ENCODE data around the gene MAD2L1BP. TPM values are rescaled to one million over a fixed set of nuclear protein-coding genes. Genes with fewer than 3 reads are reported as not detected.
"Not testable (repeated sequence)": the region's sequence is repeated elsewhere in the genome, so short reads cannot be mapped to it uniquely, and the experiment has no call there.

Gene MAD2L1BP
- total RNA-seq = 10 to 100 TPM; 32.2 to 72.0 (median 58.0) TPM

- Histone ChIP-seq H3K27ac (peak within 1 kb of the TSS; percentile 84 to 89 (median 86)), H3K9me3 (no peaks in the 10 kb centered on the region), H3K4me3 (peak within 1 kb of the TSS; percentile 71 to 84 (median 72)), H3K36me3 (peaks cover 0 to 30% (median 0%) of the 10 kb centered on the region in 3 donors), H3K27me3 (no peaks in the 10 kb centered on the region), H3K4me1 (peaks cover 0 to 52% (median 17%) of the 10 kb centered on the region in 4 donors)
- peak; percentile 85 to 93 (median 91) for DNase-seq
- no peak for TF ChIP-seq CTCF (IDR thresholded peaks at IDR 0.05)
- peak; percentile 67 to 78 for TF ChIP-seq POLR2A (IDR thresholded peaks at IDR 0.05)
These were observed at the start of gene MAD2L1BP for GRCh38 chr6:43635387-43636307. TSS of gene MAD2L1BP (plus strand) at chr6:43635840. CDS start at chr6:43635876, 36 bp downstream.

- TF ChIP-seq POLR2A (IDR thresholded peaks at IDR 0.05) (no peak), CTCF (IDR thresholded peaks at IDR 0.05) (no peak)
- no peak for DNase-seq
- Histone ChIP-seq H3K27me3 (no peaks in the 10 kb centered on the region), H3K27ac (no peak overlapping the region), H3K36me3 (peaks cover 0 to 59% (median 0%) of the 10 kb centered on the region in 3 donors), H3K4me3 (no peak overlapping the region), H3K9me3 (no peaks in the 10 kb centered on the region), H3K4me1 (no peaks in the 10 kb centered on the region)
These were observed 47.4 kb upstream of the MAD2L1BP start for GRCh38 chr6:43588194-43588593.

- H3K36me3 ChIP-seq = peaks cover 0 to 45% (median 0%) of the 10 kb centered on the region in 3 donors
- H3K27ac ChIP-seq, DNase-seq, H3K27me3 ChIP-seq, H3K4me3 ChIP-seq, H3K9me3 ChIP-seq, H3K4me1 ChIP-seq: not testable (repeated sequence)
These were observed 46.1 kb upstream of the MAD2L1BP start for GRCh38 chr6:43589564-43589963.

- H3K27me3 ChIP-seq = no peaks in the 10 kb centered on the region
- no peak for DNase-seq
- H3K36me3 ChIP-seq = peaks cover 0 to 24% (median 0%) of the 10 kb centered on the region in 3 donors
- H3K27ac ChIP-seq = no peak overlapping the region
- TF ChIP-seq POLR2A (IDR thresholded peaks at IDR 0.05) (no peak), CTCF (IDR thresholded peaks at IDR 0.05) (no peak)
- no peak overlapping the region for H3K4me3 ChIP-seq
- H3K9me3 ChIP-seq = no peaks in the 10 kb centered on the region
- no peaks in the 10 kb centered on the region for H3K4me1 ChIP-seq
These were observed 41.7 kb upstream of the MAD2L1BP start for GRCh38 chr6:43593938-43594337.

GRCh38 chr6:43600595-43600994 lies 35.0 kb upstream of the MAD2L1BP start:
- DNase-seq = no peak

More at GRCh38 chr6:43600595-43600994, 35.0 kb upstream of the MAD2L1BP start:
- H3K4me3 ChIP-seq = no peak overlapping the region
- no peaks in the 10 kb centered on the region for H3K27me3 ChIP-seq
- peaks cover 0 to 51% (median 0%) of the 10 kb centered on the region in 3 donors for H3K36me3 ChIP-seq
- H3K27ac ChIP-seq = no peak overlapping the region
- H3K4me1 ChIP-seq = no peaks in the 10 kb centered on the region
- TF ChIP-seq CTCF (IDR thresholded peaks at IDR 0.05) (no peak), POLR2A (IDR thresholded peaks at IDR 0.05) (no peak)
- H3K9me3 ChIP-seq = no peaks in the 10 kb centered on the region
